ENCODE measurements around the gene ITGA1.
A peak's percentile ranks its signal among the peaks of the same experiment; 100 is the strongest.
"Not testable (repeated sequence)": the region's sequence is repeated elsewhere in the genome, so short reads cannot be mapped to it uniquely, and the experiment has no call there.

ITGA1 gene

GRCh38 chr5:52964138-52964537, 176.4 kb downstream of the ITGA1 start:
- Histone ChIP-seq H3K27ac (ENCODE audit: low read depth, low read length) (no peak overlapping the region), H3K4me1 (ENCODE audit: control insufficient read depth, insufficient read depth, low read length, unreplicated experiment) (no peaks in the 10 kb centered on the region), H2AFZ (ENCODE audit: low read length, unreplicated experiment) (no peak overlapping the region)

GRCh38 chr5:52976157-52976556, 188.4 kb downstream of the ITGA1 start:
- H3K79me2 ChIP-seq (ENCODE audit: control insufficient read depth, insufficient read depth, low read length, unreplicated experiment); H3K4me3 ChIP-seq (ENCODE audit: low read depth, low read length); H3K36me3 ChIP-seq (ENCODE audit: insufficient read depth, low read length); H3K27ac ChIP-seq (ENCODE audit: low read depth, low read length); H3K27me3 ChIP-seq (ENCODE audit: insufficient read depth, low read length); H3K4me1 ChIP-seq (ENCODE audit: control insufficient read depth, insufficient read depth, low read length, unreplicated experiment); H2AFZ ChIP-seq (ENCODE audit: low read length, unreplicated experiment): not testable (repeated sequence)

More at GRCh38 chr5:52964138-52964537, 176.4 kb downstream of the ITGA1 start:
- H3K4me3 ChIP-seq (ENCODE audit: low read depth, low read length): no peak overlapping the region
- no peaks in the 10 kb centered on the region; the same call in 1 of the 2 replicates for H3K36me3 ChIP-seq (ENCODE audit: insufficient read depth, low read length)
- no peaks in the 10 kb centered on the region for H3K79me2 ChIP-seq (ENCODE audit: control insufficient read depth, insufficient read depth, low read length, unreplicated experiment)
- H3K27me3 ChIP-seq (ENCODE audit: insufficient read depth, low read length): no peaks in the 10 kb centered on the region

DNA sequence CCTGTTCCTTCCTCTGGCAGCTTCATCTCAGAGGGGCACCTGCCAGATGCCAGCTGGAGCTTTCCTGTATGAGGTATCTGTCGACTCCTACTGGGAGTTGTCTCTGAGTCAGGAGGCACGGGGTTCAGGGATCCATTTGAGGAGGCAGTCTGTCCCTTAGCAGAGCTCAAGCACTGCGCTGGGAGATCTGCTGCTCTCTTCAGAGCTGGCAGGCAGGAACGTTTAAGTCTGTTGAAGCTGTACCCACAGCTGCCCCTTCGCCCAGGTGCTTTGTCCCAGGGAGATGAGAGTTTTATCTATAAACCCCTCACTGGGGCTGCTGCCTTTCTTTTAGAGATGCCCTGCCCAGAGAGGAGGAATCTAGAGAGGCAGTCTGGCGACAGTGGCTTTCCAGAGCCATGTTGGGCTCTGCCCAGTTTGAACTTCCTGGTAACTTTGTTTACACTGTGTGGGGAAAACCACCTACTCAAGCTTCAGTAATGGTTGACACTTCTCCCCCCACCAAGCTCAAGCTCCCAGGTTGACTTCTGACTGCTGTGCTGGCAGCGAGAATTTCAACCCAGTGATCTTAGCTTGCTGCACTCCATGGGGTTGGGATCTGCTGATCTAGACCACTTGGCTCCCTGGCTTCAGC, 189.7 kb downstream of the ITGA1 start:
- Histone ChIP-seq H3K27me3 (ENCODE audit: insufficient read depth, low read length) (no peaks in the 10 kb centered on the region), H3K27ac (ENCODE audit: low read depth, low read length) (no peak overlapping the region), H3K36me3 (ENCODE audit: insufficient read depth, low read length) (no peaks in the 10 kb centered on the region), H3K4me3 (ENCODE audit: low read depth, low read length) (no peak overlapping the region), H3K4me1 (ENCODE audit: control insufficient read depth, insufficient read depth, low read length, unreplicated experiment) (no peaks in the 10 kb centered on the region), H3K79me2 (ENCODE audit: control insufficient read depth, insufficient read depth, low read length, unreplicated experiment) (no peaks in the 10 kb centered on the region), H2AFZ (ENCODE audit: low read length, unreplicated experiment) (no peak overlapping the region)

GRCh38 chr5:52981507-52981906, 193.8 kb downstream of the ITGA1 start:
- Histone ChIP-seq H3K79me2 (ENCODE audit: control insufficient read depth, insufficient read depth, low read length, unreplicated experiment) (no peaks in the 10 kb centered on the region), H3K27me3 (ENCODE audit: insufficient read depth, low read length) (no peaks in the 10 kb centered on the region), H3K27ac (ENCODE audit: low read depth, low read length) (no peak overlapping the region), H3K4me1 (ENCODE audit: control insufficient read depth, insufficient read depth, low read length, unreplicated experiment) (peaks cover 9% of the 10 kb centered on the region), H3K36me3 (ENCODE audit: insufficient read depth, low read length) (no peaks in the 10 kb centered on the region), H2AFZ (ENCODE audit: low read length, unreplicated experiment) (no peak overlapping the region), H3K4me3 (ENCODE audit: low read depth, low read length) (no peak overlapping the region)

GRCh38 chr5:52983731-52984636, 196.3 kb downstream of the ITGA1 start:
- Histone ChIP-seq H2AFZ (ENCODE audit: low read length, unreplicated experiment) (no peak overlapping the region), H3K79me2 (ENCODE audit: control insufficient read depth, insufficient read depth, low read length, unreplicated experiment) (no peaks in the 10 kb centered on the region), H3K4me1 (ENCODE audit: control insufficient read depth, insufficient read depth, low read length, unreplicated experiment) (peaks cover 26% of the 10 kb centered on the region), H3K4me3 (ENCODE audit: low read depth, low read length) (no peak overlapping the region), H3K27me3 (ENCODE audit: insufficient read depth, low read length) (no peaks in the 10 kb centered on the region), H3K27ac (ENCODE audit: low read depth, low read length) (peak overlapping the region; percentile 15; the same call in 1 of the 2 replicates), H3K36me3 (ENCODE audit: insufficient read depth, low read length) (no peaks in the 10 kb centered on the region)

DNA sequence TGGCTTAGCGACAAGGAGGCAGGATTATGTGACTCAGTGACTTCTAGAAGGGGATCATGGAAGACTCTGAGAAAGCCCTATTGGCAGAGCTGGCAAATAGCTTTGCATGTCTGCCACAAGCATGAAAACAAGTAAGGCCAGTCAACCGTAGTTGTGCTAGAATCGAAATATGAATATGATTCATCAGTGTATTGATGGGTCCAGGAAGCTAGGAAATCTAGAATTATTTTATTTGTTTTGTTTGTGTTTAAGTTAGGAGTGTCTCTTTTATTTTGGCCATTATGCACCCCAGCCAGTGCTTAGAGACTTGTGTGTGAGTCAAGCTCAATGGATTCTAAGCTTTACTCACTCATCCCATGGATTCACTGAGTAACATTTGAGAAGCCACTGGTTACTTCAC, 197.6 kb downstream of the ITGA1 start:
- Histone ChIP-seq H3K79me2 (ENCODE audit: control insufficient read depth, insufficient read depth, low read length, unreplicated experiment) (peaks cover 10% of the 10 kb centered on the region), H3K36me3 (ENCODE audit: insufficient read depth, low read length) (no peaks in the 10 kb centered on the region), H3K27ac (ENCODE audit: low read depth, low read length) (0 out of 2 replicates have a peak overlapping the region, but pooled peaks have one; percentile 12), H3K4me1 (ENCODE audit: control insufficient read depth, insufficient read depth, low read length, unreplicated experiment) (peaks cover 26% of the 10 kb centered on the region), H2AFZ (ENCODE audit: low read length, unreplicated experiment) (no peak overlapping the region), H3K27me3 (ENCODE audit: insufficient read depth, low read length) (no peaks in the 10 kb centered on the region), H3K4me3 (ENCODE audit: low read depth, low read length) (no peak overlapping the region)

GRCh38 chr5:52987711-52988331, 200.1 kb downstream of the ITGA1 start:
- H3K27me3 ChIP-seq (ENCODE audit: insufficient read depth, low read length): no peaks in the 10 kb centered on the region
- peaks cover 34% of the 10 kb centered on the region for H3K79me2 ChIP-seq (ENCODE audit: control insufficient read depth, insufficient read depth, low read length, unreplicated experiment)
- H2AFZ ChIP-seq (ENCODE audit: low read length, unreplicated experiment): peak overlapping the region; percentile 75
- H3K4me1 ChIP-seq (ENCODE audit: control insufficient read depth, insufficient read depth, low read length, unreplicated experiment): peaks cover 38% of the 10 kb centered on the region
- peak overlapping the region; percentile 54 for H3K27ac ChIP-seq (ENCODE audit: low read depth, low read length)
- peak overlapping the region; percentile 75 for H3K4me3 ChIP-seq (ENCODE audit: low read depth, low read length)
- 0 out of 2 replicates have a peak, but pooled peaks cover 6% of the 10 kb centered on the region for H3K36me3 ChIP-seq (ENCODE audit: insufficient read depth, low read length)

DNA sequence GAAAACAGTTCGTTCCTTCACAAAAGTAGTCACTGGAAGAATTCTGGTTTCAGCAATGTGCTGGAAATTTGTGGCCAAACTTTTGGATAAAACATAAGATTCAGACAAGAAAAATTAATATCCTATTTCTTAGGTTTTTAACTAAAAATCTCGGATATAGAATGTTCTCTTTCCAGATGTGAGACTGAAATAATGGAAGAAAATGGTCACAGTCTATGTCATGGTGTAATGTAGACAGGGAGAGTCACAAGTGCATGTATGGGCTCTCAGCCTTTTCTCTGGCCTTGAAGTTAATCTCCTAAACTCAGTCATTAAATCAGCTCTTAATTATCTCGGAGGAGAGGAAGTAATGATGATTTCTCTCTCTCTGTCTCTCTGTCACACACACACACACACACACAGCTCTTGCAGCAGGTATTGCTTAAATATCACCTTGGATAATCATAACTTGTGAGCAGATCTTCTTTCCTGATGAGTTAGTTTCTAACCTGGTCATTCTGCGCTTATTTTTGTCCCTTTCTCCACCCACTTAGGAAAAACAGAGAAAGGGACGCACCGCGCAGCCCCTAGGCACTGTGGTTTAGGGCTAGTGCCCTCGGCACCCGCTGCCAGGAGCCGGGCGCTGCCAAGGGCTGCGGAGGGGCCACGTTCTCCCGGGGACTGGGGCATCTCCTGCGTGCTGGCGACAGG, 200.8 kb downstream of the ITGA1 start:
- Histone ChIP-seq H3K27ac (ENCODE audit: low read depth, low read length) (peak overlapping the region; percentile 54), H3K4me1 (ENCODE audit: control insufficient read depth, insufficient read depth, low read length, unreplicated experiment) (peaks cover 38% of the 10 kb centered on the region), H2AFZ (ENCODE audit: low read length, unreplicated experiment) (peak overlapping the region; percentile 75), H3K79me2 (ENCODE audit: control insufficient read depth, insufficient read depth, low read length, unreplicated experiment) (peaks cover 40% of the 10 kb centered on the region), H3K27me3 (ENCODE audit: insufficient read depth, low read length) (no peaks in the 10 kb centered on the region), H3K4me3 (ENCODE audit: low read depth, low read length) (peak overlapping the region; percentile 75), H3K36me3 (ENCODE audit: insufficient read depth, low read length) (0 out of 2 replicates have a peak, but pooled peaks cover 11% of the 10 kb centered on the region)

DNA sequence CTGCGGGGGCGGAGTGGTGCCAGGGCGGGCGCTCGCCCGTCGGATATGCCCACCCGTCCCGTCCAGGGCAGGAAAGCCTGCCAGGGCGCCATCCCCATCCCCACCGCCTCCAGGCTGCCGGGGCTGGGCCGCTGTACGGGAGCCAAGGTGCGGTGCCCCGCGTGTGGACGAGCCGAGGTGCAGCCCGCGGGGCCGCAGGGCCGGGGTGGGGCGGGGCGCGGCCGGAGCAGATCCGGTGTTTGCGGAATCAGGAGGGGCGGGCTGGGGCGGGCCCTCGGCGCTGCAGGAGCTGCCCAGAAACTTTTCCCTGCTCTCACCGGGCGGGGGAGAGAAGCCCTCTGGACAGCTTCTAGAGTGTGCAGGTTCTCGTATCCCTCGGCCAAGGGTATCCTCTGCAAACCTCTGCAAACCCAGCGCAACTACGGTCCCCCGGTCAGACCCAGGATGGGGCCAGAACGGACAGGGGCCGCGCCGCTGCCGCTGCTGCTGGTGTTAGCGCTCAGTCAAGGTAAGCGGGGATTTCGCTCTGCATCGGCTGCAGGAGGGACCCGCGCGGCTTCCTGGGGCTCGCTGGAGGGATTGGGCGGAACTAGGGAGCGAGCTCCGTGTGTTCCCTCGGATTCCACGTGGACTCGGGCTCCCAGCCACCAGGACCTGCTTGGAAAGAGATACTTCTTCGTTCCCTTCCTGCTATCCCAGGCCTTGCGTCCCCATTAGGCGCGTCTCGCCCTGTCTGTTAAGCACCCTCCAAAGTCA, 201.5 kb downstream of the ITGA1 start, which contains the start of gene ITGA2:
ITGA2 (plus strand) TSS at position 328 of the 756 bp plus-strand sequence; CDS start at position 445, 117 bp downstream.
- H3K4me1 ChIP-seq (ENCODE audit: control insufficient read depth, insufficient read depth, low read length, unreplicated experiment): peaks cover 33% of the 10 kb centered on the region
- H3K79me2 ChIP-seq (ENCODE audit: control insufficient read depth, insufficient read depth, low read length, unreplicated experiment): peaks cover 47% of the 10 kb centered on the region
- H3K36me3 ChIP-seq (ENCODE audit: insufficient read depth, low read length): peaks cover 15% of the 10 kb centered on the region; the same call in 1 of the 2 replicates
- H3K4me3 ChIP-seq (ENCODE audit: low read depth, low read length): peak within 1 kb of the TSS; percentile 75
- H3K27me3 ChIP-seq (ENCODE audit: insufficient read depth, low read length): no peaks in the 10 kb centered on the region
- H2AFZ ChIP-seq (ENCODE audit: low read length, unreplicated experiment): peak within 1 kb of the TSS; percentile 75
- peak within 1 kb of the TSS; percentile 54 for H3K27ac ChIP-seq (ENCODE audit: low read depth, low read length)
